ENCODE results near the gene SLTM.
A peak's percentile ranks its signal among the peaks of the same experiment; 100 is the strongest.
"Not testable (repeated sequence)": the region's sequence is repeated elsewhere in the genome, so short reads cannot be mapped to it uniquely, and the experiment has no call there.

SLTM gene

DNA sequence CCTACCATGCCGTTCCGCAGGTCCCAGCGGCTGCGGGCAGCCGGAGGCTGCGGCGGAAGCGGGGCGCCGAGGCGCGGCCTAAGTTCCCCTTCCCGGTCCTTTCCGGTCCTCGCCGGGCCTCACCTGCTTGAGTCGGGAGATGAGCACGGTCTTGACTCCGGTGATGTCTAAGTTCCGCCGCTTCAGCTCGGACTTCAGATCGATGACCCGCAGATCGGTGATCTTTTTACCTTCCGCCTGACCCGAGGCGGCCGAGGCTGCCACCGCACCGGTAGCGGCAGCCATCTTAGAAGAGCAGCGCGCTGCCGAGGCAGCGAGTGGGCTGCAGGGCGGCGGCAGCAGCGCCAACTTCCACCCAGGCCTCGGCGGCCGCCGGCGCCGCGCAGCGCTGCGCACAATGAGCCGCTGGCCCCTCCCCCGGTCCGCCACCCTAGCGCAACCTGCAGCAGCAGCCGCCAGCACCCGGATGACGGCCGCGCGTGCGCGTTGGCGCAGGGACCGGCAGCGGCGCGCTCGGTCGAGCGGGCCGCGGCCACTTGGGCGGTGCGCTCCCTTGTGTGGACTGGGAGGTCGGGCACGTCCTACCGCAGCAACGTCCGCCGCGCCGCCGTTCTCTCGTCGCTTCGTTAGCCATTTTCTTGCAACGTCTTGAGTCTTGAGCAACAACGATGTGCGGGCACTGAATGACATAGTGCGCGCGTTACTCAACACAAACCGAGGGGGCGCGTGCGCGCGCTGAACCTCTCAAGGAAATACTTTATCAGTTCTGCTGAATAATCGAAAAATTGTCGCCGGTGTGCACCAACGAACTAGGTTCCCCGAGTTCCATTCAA, at the start of gene SLTM:
Gene SLTM (minus strand): TSS at position 399 of the 833 bp plus-strand sequence. CDS start 114 bp downstream, at position 285.
- DNase-seq (ENCODE audit: low spot score), result peak; percentile 71

DNA sequence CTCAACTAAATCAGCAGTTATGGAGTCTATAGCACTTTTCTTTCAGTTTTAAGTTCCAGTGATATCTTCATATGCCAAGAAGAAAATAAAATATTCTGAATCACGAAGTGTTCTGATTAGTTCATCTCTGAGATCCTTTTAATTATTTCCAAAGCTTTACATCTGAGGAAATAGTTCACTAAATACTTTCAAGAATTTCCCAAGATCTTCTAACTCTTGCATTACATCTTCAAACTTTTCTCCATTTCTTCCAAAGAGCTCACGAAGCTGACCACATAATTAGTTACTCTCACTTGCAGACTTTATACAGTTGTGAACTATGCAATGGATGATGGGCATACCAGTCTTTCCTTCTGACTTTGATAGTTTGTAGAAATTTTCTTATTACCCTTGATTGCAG, 49.8 kb upstream of the SLTM start:
- DNase-seq (ENCODE audit: low spot score), result no peak

DNA sequence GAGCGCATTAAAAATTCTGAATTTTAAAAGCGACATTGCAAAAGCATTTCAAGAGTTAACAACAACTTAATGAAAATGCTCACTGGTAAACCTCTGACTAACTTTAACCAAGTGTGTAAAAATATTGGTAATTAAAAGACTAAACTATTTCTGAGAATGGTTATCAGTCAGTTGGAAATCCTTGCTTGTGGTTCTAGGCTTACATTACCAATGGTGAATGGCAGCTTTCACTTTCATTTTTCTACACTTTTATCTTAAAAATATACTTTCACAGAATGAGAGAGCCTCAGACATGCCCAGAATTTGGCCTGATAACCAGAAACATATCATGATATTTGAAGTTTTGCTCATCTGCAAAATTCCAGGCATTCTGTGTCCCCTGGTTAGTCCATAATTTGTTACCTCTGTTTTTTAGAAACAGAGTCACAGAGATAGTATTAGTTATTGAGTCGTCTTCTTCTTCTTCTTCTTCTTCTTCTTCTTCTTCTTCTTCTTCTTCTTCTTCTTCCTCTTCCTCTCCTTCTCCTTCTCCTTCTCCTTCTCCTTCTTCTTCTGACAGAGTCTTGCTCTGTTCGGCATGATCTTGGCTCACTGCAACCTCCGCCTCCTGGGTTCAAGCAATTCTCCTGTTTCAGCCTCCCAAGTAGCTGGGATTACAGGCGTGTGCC, 48.5 kb upstream of the SLTM start:
- DNase-seq (ENCODE audit: low spot score), result no peak

DNA sequence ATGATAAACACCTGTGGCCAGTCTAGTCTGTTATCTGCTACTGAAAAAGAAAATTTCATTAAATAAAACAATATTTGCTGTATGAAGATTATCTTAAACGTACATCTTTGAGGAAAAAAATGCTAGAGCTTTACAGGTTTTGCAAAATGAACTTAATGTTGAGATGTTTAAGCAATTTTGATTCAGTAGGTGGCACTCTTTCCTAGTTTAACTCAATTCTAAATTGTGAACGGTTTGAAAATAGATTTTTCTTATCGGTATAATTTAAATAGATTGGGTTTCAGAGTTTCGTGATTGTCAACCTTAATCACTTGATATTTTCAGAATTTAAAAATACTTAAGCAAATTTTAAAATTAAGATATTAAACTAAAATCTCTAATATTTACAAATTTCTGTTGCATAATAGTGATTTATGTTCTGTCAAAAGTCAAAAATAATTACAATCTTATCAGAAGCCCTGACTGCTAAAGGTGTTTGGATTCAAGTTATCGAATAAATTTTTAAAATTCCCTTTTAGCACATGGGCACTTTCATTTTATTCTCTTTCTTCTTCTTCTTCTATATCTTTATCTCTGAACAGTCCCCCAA, 47.0 kb upstream of the SLTM start:
- no peak for DNase-seq (ENCODE audit: low spot score)

DNA sequence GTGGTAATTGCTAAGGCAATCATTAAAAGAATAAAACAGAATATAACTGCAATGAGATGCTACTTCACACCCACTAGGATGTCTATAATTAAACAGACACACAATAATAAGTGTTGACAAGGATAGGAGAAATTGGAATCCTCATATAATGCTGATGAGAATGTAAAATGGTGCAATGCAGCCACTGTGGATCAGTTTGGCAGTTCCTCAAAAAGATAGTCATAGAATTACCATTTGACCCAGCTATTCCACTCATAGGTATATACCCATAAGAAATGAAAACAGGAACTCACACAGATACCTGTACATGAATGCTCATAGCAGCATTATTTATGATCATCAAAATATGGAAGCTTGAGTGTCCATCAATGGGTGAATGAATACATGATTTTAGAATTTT, 44.4 kb upstream of the SLTM start:
- DNase-seq (ENCODE audit: low spot score), result no peak

DNA sequence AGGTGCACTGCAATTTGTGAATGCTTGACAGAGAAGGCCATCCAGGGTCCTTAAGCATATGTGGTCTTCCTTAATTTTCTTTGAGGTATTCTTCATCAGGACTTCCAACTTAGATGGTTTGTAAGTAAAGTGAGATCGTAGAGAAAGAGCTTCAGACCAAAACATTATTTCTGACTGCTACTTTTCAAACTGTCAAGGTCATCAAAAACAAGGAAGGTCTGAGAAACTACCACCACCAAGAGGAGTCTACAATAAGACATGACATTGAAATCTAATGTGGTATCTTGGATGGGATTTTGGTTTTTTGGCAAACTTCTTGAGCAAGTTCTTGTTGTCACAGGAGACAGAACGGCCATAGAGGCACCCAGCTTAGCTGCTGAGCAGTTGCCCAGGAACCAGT, 34.0 kb upstream of the SLTM start:
- no peak for DNase-seq (ENCODE audit: low spot score)

DNA sequence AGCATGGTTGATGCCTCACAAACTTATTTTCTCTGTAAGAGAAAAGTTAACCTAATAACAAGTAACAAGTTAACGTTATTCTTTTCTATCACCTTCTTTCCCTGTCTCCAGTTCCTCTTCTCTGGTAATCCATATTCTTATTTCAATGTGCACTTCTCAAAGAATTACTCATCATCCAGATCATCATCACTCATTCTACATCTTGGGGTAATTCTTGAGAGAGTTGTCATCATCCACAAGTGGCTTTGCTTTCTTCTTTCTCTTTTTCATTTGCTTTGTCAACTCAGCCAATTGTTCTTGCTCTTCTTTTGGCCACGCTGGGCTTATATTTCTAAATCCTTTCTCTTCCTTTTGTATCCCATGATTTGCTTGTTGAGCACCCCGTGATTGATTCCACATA, 33.2 kb upstream of the SLTM start:
- DNase-seq (ENCODE audit: low spot score), result no peak

DNA sequence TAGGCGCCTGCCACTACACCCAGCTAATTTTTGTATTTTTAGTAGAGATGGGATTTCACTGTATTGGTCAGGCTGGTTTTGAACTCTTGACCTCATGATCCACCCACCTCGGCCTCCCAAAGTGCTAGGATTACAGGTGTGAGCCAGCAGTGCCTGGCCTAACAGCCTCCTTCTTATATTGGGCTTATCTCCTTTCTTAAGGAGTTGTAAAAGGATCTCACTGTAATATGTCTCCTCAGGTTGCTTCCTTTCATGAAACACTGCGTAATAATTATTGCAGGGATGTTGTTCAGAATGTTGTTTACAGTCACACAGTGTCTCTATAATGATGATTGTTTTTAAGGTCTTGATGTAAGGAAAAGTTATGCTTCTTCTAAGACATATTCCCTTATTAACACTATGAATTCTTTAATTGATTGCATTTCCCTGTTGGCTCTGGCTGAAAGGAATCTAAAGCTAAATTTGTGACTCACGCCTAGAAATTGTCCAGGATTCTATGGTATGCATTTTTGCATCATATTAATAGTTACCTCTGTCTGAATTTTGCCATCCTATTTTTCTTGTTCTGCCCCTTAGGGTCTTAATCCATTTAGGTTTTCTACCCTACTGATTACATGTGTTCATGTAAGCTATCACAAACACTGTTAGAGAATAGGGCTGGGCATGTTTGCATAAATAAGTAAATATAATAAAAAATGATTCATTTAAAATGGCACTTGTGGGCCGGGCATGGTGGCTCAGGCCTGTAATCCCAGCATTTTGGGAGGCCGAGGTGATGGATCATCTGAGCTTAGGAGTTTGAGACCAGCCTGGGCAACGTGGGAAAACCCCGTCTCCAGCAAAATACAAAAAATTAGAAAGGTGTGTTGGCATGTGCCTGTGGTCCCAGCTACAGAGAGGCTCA, 29.4 kb upstream of the SLTM start:
- DNase-seq (ENCODE audit: low spot score), result no peak

DNA sequence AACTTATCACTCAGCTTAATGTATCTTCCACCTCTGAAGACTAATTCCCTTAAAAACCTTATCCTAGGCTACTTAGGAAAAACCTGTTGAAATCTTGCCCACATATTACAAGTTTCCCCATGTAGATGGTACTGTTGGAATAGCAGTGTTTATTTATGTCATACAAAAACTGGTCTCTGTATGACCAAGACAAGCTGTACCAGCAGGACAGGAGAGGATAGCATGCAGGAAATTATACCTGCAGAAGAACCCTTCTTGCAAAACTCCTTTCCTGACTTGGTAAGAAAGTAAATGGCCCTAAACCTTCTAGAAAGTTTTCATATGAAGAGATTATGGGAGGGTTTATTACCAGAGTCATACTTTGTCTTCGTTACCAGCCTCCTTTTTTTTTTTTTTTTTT, 28.7 kb upstream of the SLTM start:
- DNase-seq (ENCODE audit: low spot score), result no peak

DNA sequence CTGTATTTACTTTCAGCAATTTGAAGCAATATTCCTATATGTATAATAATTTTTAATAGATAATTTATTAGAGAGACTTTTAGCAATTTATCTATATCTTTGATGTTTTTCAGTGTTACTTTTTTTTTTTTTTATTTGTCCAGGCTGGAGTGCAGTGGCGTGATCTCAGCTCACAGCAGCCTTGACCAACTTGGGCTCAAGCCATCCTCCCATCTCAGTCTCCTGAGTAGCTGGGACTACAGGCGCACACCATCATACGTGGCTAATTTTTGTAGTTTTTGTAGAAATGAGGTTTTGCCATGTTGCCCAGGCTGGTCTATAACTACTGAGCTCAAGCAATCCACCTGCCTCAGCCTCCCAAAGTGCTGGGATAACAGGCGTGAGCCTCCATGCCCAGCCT, 25.3 kb upstream of the SLTM start:
- no peak for DNase-seq (ENCODE audit: low spot score)

DNA sequence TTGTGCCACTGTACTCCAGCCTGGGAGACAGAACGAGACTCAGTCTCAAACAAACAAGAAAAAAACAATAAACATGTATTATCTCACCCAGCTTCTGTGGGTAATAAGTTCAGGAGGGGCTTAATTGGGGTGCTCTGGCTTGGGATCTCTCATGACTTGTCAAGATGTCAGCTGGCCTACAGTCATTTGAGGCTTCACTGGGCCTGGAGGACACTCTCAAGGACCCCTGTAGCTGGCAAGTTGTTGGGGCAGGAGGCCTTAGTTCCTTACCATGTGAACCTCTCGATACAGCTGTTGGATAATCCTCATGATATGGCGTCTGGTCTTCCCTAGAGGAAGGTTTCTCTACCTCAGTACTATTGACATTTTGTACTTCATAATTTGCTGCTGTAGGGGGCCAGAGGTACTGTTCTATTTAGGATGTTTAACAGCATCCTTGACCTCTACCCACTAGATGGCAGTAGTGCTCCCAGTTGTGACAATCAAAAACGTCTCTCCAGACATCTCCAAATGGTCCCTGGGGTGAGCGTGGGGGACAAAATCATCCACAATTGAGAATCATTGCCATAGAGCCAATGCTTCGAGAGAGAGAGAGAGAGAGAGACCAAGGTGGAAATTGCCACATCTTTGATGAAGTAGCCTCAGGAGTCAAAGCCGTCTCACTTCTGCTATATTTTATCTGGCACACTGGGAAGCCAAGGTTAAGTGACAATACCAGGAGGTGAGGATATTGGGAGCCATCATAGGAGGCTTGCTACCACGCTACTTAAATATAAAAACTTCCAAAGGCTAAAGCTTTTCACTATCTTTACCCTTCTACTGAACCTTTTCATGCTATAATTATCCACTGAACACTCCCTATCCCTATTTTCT, 23.9 kb upstream of the SLTM start:
- peak; percentile 28 for DNase-seq (ENCODE audit: low spot score)

DNA sequence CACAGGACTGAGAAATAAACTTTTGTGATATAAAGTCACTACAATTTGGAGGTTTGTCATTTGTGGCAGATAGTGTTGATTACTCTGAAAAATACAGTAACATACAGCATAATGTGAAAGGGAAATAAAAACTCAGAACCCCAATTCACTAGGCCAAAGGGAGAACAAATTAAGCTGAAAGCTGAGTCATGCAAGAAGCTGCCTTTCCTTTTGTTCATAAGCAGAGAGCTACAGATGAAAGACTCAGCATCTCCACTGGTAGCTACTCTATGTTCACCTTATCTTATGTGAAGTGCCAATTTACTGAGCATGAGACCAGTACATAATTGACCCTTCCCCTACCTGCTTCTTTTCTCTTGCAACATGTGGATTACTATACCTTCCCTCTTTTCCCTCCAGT, 19.3 kb upstream of the SLTM start:
- no peak for DNase-seq (ENCODE audit: low spot score)

DNA sequence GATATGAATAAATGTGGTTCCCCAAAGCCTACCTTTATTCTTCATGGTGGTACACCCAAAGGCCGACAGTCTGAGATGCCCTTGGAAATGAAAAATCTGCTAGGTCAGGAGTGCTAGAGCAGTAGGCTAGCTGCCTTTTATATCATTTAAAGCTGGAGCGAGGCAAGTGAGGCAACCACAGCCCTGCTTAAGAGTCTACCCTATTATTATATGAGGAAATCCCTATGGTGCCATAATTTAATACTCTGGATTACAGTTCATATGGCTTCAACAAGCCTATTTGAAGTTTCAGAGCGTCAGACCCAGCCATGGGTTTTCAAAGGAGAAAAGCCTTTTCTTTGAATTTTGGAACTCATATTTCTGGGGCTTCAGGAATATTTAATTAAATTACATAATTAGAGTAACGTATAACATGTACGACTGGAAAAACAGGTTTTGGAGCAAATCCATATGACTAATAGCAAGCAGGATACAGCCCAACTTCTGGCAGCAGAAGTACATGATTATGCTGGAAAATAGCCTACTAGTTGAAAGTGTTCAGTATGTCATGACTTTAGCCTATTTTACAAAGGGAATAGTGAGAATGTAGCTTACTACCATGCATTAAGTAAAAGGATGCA, 18.0 kb upstream of the SLTM start:
- DNase-seq (ENCODE audit: low spot score), result no peak

DNA sequence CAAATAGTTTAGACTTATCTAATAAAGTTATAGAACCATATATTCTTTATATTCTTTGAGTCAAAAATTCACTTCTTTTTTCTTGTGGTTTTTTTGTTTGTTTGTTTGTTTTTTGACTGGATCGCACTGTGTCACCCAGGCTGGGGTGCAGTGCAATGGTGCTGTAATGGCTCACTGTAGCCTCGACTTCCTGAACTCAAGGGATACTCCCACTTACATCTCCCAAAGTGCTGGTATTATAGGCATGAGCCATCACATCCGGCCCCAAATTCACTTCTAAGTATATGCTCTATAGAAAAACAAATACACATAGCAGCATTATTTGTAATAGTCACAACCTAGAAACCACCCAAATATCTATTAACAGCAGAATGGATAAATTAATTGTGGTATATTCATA, 13.7 kb upstream of the SLTM start:
- no peak for DNase-seq (ENCODE audit: low spot score)

DNA sequence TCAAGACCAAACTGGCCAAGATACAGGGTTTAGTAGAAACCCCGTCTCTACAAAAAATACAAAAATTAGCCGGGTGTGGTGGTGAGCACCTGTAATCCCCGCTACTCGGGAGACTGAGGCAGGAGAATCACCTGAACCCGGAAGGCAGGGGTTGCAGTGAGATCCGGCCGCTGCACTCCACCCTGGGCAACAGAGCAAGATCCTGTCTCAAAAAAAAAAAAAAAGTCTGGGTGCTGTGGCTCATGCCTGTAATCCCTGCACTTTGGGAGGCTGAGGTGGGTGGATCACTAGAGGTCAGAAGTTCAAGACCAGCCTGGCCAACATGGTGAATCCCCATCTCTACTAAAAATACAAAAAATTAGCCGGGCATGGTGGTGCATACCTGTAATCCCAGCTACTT, 1.5 kb upstream of the SLTM start:
- DNase-seq (ENCODE audit: low spot score), result not testable (repeated sequence)

DNA sequence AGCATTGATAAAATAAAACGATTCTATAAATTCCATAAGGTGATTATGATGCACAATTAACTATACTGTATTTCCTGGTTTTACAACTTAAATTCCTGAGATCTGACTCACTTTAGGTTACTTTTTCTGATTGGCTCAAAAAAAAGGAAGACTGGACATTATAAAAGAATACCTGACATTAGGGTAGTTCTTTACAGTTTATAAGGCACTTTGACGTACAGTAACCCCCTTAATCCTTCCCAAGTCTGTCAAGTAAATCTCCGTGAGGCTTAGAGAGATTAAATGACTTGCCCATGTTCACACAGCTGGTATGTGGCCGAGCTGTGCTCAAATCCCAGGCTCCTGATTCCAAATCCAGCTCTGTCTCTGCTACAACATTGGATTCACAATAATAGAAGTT, 1.0 kb upstream of the SLTM start:
- no peak for DNase-seq (ENCODE audit: low spot score)

DNA sequence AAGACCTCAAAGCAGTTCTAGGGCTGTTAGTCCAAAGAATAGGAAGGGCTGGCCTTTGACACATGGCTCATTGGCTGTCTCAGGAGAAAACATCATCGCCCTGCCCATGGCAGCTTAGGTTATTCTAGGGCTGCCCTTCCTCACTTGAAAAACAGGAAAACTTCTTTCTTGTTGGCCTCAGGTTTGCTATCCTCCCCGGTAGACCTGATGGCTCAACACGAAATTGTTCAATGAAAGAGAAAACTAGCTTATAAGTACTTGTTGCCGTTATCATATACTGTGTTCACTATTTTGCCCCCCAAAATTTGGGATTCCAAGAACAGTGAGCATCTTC, 602 bp upstream of the SLTM start:
- DNase-seq (ENCODE audit: low spot score), result no peak

DNA sequence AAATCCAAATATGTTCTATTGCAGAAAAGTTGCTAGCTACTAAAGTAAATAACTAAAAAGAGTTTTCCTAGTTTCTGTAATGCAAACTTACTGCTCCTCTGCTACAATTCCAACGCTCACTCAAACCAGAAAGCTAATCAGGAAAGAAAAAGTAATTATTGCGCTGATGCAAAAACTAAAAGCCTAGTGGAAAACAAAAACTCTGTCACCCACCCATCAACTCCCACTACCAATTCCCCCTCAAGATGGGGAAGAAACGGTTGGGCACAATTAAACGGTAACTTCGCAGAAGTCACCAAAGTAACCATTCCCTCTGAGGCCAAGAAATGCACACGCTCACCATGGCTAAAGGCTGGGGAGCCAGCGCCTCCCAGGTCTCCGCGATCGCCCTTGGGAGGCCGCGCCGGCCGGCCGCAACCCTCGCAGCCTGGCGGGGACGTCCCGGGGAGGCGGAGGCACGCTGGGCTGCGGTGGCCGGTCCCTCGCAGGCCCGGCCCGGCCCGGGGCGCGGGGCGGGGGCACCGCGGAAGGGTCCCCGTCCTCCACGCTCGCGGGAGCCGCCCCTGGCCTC, 684 bp downstream of the SLTM start:
- no peak for DNase-seq (ENCODE audit: low spot score)

DNA sequence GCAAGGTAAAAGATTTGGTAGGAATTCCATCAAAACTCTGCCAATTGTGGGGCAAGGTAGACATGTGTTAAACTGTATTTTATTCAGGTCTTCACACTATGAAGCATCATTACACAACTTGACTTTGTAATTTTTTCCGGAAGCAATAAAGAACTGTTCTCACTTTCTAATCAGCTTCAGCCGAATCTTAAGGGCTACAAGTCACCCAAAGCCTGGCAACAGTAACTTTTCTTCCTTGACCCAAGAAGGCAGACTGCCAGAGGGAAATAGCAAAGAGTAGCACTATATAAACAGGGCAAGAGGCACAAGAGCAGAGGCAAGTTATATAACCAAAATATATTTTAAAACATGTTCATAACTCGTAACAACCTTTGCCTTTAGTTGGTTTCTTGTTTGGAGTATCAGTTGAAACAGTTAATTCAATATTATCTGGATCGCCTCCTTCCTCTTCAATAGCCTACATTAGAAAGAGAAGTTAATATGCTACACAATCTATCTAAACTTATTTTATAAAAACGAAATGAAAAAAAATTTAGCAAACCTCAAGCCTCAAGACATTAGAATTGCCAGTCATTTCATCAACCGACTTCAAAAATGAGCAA, 1.4 kb downstream of the SLTM start:
- DNase-seq (ENCODE audit: low spot score), result no peak

DNA sequence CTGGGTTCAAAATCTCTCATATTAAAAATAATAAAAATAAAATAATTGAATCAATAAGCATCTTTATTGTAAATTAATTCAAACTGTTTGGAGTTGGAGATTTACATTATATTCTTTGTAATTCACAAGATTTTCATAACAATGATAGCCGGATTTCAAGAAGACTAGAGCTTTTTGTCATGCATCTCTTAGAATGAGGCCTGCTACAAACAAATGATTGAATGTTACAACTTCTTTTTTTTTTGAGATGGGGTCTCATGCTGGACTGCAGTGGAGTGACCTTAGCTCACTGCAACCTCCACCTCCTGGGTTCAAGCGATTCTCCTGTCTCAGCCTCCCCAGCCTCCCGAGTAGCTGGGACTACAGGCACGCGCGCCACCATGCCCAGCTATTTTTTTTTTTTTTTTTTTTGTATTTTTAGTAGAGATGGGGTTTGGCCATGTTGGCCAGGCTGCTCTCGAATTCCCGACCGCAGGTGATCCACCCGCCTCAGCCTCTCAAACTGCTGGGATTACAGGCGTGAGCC, 3.5 kb downstream of the SLTM start:
- no peak for DNase-seq (ENCODE audit: low spot score)

Data from COLO829 (cell line).